Mesothelial cell of epicardium (in vitro differentiated cells): ENCODE data around the gene C12orf50. TPM values are rescaled to one million over a fixed set of nuclear protein-coding genes. Genes with fewer than 3 reads are reported as not detected.

Experiments
- DNase-seq, 2 experiments: peaks; one replicate each; pipeline ENCODE4 v3.0.0; 2021; ENCODE audit warnings: low spot score in 2 of 2; ENCODE audit not compliant: unreplicated experiment in 2 of 2
- H3K27ac Mint-ChIP-seq: 2 replicates; pipeline ENCODE4 v1.8.0; 2021; ENCODE audit warnings: mixed read lengths
- H3K27me3 Mint-ChIP-seq: 2 replicates; pipeline ENCODE4 v1.8.0; 2021; ENCODE audit warnings: low read depth, mixed read lengths
- H3K36me3 Mint-ChIP-seq: 2 replicates; pipeline ENCODE4 v1.8.0; 2021; ENCODE audit warnings: mixed read lengths
- H3K4me1 Mint-ChIP-seq: 2 replicates; pipeline ENCODE4 v1.8.0; 2021; ENCODE audit warnings: mixed read lengths
- H3K4me3 Mint-ChIP-seq: 2 replicates; pipeline ENCODE4 v1.8.0; 2021; ENCODE audit warnings: mild to moderate bottlenecking, moderate library complexity, mixed read lengths
- H3K9me3 Mint-ChIP-seq: 2 replicates; pipeline ENCODE4 v1.8.0; 2021; ENCODE audit warnings: mixed read lengths
- total RNA-seq: library from RNA; stranded (reverse); gene quantifications from 3 replicates; pipeline ENCODE4 v1.2.1, GENCODE V29; 2021
- TF ChIP-seq, protein P1 (sequence below): fragments of 200-600 bp; sonication (generic); IDR thresholded peaks from one replicate; pipeline ENCODE4 v1.5.0; 2021; ENCODE audit warnings: antibody characterized with exemption; ENCODE audit not compliant: unreplicated experiment

Gene C12orf50
- total RNA-seq, 1 donor from 2014 or later: 0.13 TPM

DNA sequence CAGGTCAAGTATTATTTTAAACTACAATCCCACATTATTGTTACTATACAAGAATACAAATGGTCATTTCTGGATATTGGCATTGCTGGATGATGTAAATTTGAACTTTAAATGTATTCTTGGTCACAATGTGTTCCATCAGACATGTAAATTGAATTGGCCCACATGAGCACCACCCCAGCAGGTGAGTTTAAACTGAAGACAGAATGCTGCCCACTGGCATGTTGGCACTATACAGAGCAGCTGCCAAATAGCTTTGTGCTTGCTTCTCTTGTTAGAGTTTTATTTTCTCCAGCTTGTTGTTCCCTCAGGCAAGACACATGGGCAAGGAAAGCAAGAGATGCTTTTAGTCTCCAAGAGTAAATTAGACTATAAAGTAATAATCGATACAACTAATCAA is 98.6 kb downstream of the C12orf50 start:
- Mint-ChIP-seq H3K36me3 (no peaks in the 10 kb centered on the region), H3K4me3 (no peak overlapping the region), H3K4me1 (no peaks in the 10 kb centered on the region), H3K27ac (no peak overlapping the region), H3K9me3 (peaks cover 9% of the 10 kb centered on the region), H3K27me3 (no peaks in the 10 kb centered on the region)
- TF ChIP-seq, protein P1, sequence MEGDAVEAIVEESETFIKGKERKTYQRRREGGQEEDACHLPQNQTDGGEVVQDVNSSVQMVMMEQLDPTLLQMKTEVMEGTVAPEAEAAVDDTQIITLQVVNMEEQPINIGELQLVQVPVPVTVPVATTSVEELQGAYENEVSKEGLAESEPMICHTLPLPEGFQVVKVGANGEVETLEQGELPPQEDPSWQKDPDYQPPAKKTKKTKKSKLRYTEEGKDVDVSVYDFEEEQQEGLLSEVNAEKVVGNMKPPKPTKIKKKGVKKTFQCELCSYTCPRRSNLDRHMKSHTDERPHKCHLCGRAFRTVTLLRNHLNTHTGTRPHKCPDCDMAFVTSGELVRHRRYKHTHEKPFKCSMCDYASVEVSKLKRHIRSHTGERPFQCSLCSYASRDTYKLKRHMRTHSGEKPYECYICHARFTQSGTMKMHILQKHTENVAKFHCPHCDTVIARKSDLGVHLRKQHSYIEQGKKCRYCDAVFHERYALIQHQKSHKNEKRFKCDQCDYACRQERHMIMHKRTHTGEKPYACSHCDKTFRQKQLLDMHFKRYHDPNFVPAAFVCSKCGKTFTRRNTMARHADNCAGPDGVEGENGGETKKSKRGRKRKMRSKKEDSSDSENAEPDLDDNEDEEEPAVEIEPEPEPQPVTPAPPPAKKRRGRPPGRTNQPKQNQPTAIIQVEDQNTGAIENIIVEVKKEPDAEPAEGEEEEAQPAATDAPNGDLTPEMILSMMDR: no peak
- DNase-seq: no peak

Other genes starting within 250 kb of the C12orf50 start
- gene CEP290, start 112.7 kb upstream of the C12orf50 start, total RNA-seq: 39.2 to 42.5 TPM (median 39.4 TPM) in 3 replicates
- gene TMTC3, start 112.9 kb upstream of the C12orf50 start, total RNA-seq: 36.6 to 39.3 TPM (median 37.2 TPM) in 3 replicates